ENCODE data around the gene DUOXA1.

DUOXA1 gene

DNA sequence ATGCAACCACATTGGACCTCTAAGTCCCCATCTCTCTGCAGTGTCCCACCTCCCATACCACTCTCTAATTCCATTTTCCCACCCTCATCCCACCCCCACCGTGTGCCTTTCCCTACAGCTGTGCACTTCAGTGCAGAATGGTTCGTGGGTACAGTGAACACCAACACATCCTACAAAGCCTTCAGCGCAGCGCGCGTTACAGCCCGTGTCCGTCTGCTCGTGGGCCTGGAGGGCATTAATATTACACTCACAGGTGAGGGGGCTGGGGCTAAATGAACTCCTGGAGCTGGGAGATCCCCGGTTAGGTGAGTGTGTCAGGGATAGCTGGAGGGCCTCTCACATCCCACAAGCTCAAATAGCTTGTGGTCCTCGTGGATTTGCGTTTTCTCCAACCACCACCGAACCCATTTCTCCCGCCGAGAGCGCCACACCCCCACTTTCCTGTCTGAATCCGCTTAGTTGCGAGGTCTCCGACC is 13.6 kb downstream of the DUOXA1 start:
- no peaks in the 10 kb centered on the region for H3K4me1 ChIP-seq (ENCODE audit: control insufficient read depth, insufficient read depth, low read length)
- H3K36me3 ChIP-seq (ENCODE audit: insufficient read depth, low read length): no peaks in the 10 kb centered on the region
- H3K27me3 ChIP-seq (ENCODE audit: control insufficient read depth, insufficient read depth, low read length): peaks cover 67% of the 10 kb centered on the region
- H3K9ac ChIP-seq (ENCODE audit: low read depth, low read length): no peak overlapping the region
- H3K4me2 ChIP-seq (ENCODE audit: low read length): no peak overlapping the region
- no peaks in the 10 kb centered on the region for H3K9me3 ChIP-seq (replicated peaks; ENCODE audit: low read length)
- no peak overlapping the region for H3K4me3 ChIP-seq (ENCODE audit: low read length)

DNA sequence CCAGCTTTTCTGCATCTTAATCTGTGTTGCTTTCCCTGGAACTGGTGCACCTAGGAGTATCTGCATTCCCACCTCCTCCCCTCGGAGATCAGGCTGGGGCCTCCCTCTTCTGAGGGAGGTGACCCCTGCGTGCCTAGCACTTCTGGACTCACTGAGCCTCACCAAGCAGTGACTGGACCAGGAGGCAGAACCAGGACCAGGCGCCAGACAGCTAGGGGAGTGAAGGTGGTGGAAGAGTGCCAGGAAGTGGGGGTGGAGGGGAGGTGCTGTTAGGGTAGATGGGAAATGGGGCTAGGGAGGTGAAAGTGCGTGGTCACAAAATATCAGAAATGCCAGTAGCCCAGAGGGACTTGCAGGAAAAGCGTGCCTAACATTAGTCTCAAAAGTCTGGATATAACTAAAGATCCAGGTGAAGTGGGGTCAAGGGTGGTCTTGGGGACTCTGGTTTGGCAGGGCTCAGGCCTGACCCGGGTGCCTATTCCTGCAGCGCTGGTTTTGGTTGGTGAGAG is 14.3 kb downstream of the DUOXA1 start:
- H3K27me3 ChIP-seq (ENCODE audit: control insufficient read depth, insufficient read depth, low read length): peaks cover 71% of the 10 kb centered on the region
- no peaks in the 10 kb centered on the region for H3K36me3 ChIP-seq (ENCODE audit: insufficient read depth, low read length)
- no peaks in the 10 kb centered on the region for H3K9me3 ChIP-seq (replicated peaks; ENCODE audit: low read length)
- no peak overlapping the region for H3K9ac ChIP-seq (ENCODE audit: low read depth, low read length)
- no peaks in the 10 kb centered on the region for H3K4me1 ChIP-seq (ENCODE audit: control insufficient read depth, insufficient read depth, low read length)
- H3K4me2 ChIP-seq (ENCODE audit: low read length): no peak overlapping the region
- no peak overlapping the region for H3K4me3 ChIP-seq (ENCODE audit: low read length)

DNA sequence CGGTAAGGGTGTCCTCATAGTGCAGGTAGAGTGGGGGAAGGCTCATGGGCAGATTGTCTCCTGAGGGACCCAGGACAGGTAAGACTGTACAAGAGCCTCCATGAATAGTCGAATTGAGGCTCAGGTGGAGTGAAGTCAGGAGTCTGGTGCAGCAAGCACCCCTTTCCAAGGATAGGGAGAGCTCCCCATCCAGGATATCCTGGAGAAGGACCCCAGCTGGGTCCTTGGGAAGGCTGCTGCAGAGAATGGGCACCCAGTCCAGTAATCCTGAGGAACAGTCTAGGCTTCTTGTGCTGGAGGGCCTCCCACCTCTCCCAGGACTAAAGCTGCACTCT is 15.0 kb downstream of the DUOXA1 start:
- no peak overlapping the region for H3K9ac ChIP-seq (ENCODE audit: low read depth, low read length)
- H3K4me1 ChIP-seq (ENCODE audit: control insufficient read depth, insufficient read depth, low read length): no peaks in the 10 kb centered on the region
- no peaks in the 10 kb centered on the region for H3K36me3 ChIP-seq (ENCODE audit: insufficient read depth, low read length)
- H3K27me3 ChIP-seq (ENCODE audit: control insufficient read depth, insufficient read depth, low read length): peaks cover 78% of the 10 kb centered on the region
- H3K9me3 ChIP-seq (replicated peaks; ENCODE audit: low read length): no peaks in the 10 kb centered on the region
- no peak overlapping the region for H3K4me2 ChIP-seq (ENCODE audit: low read length)
- H3K4me3 ChIP-seq (ENCODE audit: low read length): no peak overlapping the region

DNA sequence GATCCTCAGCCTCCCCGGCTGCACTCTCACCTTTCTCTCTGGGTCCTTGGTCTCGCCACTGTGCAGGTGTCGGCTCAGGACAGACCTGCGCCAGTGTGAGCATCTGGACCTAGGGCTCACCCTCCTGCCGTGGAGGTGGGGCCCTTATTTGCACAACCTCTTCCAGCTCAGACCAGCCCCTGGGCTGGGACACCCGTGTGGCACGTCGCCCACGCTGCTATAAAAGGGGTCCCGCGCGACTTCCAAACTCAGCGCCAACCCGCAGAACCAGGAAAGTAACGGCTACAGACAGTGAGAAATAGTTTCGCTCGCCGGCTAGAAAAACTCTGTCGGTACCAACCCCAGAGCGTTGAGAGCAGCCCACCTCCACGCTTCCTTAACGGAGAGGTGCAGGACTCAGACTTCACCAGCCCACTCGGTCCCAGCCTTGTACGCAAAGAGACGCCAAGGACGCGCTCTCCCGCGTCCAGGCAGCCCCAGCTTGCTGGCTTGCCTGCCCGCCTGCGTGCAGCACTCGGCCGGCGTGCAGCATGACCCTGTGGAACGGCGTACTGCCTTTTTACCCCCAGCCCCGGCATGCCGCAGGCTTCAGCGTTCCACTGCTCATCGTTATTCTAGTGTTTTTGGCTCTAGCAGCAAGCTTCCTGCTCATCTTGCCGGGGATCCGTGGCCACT is 15.5 kb downstream of the DUOXA1 start, which contains the start of the genes DUOX2 and DUOXA2:
TSS of gene DUOX2 (minus strand) at position 97 of the 675 bp plus-strand sequence. CDS start 761 bp downstream, outside the sequence.
TSS of gene DUOXA2 (plus strand) at position 251 of the 675 bp plus-strand sequence. CDS start at position 531, 280 bp downstream.
- Histone ChIP-seq H3K36me3 (ENCODE audit: insufficient read depth, low read length) (no peaks in the 10 kb centered on the region), H3K4me1 (ENCODE audit: control insufficient read depth, insufficient read depth, low read length) (no peaks in the 10 kb centered on the region), H3K27me3 (ENCODE audit: control insufficient read depth, insufficient read depth, low read length) (peaks cover 81% of the 10 kb centered on the region), H3K4me2 (ENCODE audit: low read length) (peak within 1 kb of the TSS; percentile 20), H3K4me3 (ENCODE audit: low read length) (no peak within 1 kb of the TSS), H3K9ac (ENCODE audit: low read depth, low read length) (no peak within 1 kb of the TSS), H3K9me3 (replicated peaks; ENCODE audit: low read length) (no peaks in the 10 kb centered on the region)

DNA sequence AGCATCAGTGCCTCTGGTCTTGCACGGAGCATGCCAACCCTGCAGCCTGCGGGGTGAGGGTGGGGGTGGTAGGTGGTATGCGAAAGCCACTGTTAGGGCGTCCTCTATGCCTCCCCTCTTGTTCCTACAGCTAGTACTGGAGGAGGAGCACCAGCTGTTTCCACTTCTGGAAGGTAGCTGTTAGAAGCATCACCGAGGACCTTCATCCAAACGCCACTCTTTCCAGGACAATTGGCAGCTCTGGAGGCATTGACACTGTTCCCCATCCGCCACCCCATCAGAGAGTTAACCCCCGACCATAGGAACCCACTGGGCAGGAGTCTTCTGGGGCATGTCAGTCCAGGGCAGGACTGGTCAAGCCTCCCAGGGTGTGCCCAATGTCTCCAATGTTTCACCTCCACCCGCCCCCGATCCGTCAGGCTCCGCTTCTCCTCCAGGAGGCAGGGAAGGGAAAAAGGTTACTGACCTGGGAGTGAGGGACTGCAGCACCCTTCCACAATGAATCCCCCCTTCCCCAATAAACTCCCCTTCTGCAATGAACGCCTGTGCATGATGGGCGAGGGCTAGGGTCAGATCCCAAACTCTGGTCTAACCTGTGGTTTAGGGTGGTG is 16.2 kb downstream of the DUOXA1 start:
- Histone ChIP-seq H3K4me1 (ENCODE audit: control insufficient read depth, insufficient read depth, low read length) (no peaks in the 10 kb centered on the region), H3K9me3 (replicated peaks; ENCODE audit: low read length) (no peaks in the 10 kb centered on the region), H3K36me3 (ENCODE audit: insufficient read depth, low read length) (no peaks in the 10 kb centered on the region), H3K4me3 (ENCODE audit: low read length) (no peak overlapping the region), H3K4me2 (ENCODE audit: low read length) (no peak overlapping the region), H3K27me3 (ENCODE audit: control insufficient read depth, insufficient read depth, low read length) (peaks cover 87% of the 10 kb centered on the region), H3K9ac (ENCODE audit: low read depth, low read length) (no peak overlapping the region)

DNA sequence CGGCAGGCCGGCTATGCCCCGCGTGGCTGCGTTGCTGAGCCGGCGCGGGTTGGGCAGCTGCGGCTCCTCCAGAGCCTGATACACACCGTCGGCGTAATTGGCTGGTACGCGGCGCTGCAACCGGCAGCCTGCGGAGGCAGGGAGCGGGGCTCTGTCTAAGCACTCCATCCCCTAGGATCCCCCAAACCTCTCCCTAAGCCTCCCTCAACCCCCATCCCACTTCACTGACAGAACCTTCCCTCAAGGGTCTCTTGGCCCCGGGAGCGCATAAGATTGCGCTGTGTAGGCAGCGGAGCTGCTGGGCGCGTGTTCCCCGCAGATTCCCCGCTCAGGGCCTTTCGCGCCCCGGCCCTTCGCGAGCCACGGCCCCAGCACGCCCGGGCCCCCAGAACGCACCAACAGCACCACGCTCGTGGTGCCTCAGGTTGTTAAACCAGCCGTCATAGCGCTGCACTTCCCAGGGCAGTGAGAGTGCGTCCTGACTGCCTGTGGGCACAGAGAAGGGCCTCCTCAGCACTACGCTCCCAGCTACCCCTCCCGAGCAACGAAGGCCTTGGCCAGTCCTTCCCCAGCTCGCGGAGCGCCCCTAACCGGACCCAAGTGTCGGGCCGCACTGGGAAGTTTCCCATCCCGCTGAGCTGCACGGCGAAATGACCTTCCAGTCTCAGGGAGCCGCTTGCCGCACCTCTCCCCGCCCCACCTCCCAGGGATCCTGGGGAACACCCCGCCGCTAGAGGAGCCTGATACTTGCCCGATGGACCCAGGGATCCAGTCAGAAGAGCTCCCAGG is 16.9 kb downstream of the DUOXA1 start:
- Histone ChIP-seq H3K36me3 (ENCODE audit: insufficient read depth, low read length) (no peaks in the 10 kb centered on the region), H3K4me1 (ENCODE audit: control insufficient read depth, insufficient read depth, low read length) (no peaks in the 10 kb centered on the region), H3K9ac (ENCODE audit: low read depth, low read length) (no peak overlapping the region), H3K4me2 (ENCODE audit: low read length) (no peak overlapping the region), H3K27me3 (ENCODE audit: control insufficient read depth, insufficient read depth, low read length) (peaks cover 91% of the 10 kb centered on the region), H3K9me3 (replicated peaks; ENCODE audit: low read length) (no peaks in the 10 kb centered on the region), H3K4me3 (ENCODE audit: low read length) (no peak overlapping the region)

DNA sequence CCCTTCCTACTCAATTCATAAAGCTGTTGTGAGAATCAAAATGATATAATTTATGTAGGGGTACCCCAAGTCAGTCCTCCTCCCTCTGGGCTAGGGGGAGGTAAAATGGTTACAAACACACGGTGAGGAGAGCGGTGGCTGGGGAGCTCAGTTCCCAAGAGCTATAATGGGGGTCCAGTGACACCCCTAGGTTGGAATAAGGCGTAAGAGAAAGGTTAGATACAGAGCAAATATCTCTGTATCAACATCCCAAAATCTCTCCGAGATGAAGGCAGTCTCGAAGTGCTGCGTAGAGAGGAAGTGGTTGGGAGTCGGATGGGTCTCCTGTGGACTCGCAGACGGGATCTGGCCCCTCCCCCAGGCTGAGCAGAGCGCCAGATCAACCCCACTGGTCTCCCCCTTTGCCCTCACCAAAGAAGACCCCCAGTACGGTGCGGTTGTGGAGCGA is 17.5 kb downstream of the DUOXA1 start:
- Histone ChIP-seq H3K4me2 (ENCODE audit: low read length) (no peak overlapping the region), H3K4me3 (ENCODE audit: low read length) (no peak overlapping the region), H3K36me3 (ENCODE audit: insufficient read depth, low read length) (no peaks in the 10 kb centered on the region), H3K4me1 (ENCODE audit: control insufficient read depth, insufficient read depth, low read length) (no peaks in the 10 kb centered on the region), H3K9me3 (replicated peaks; ENCODE audit: low read length) (no peaks in the 10 kb centered on the region), H3K27me3 (ENCODE audit: control insufficient read depth, insufficient read depth, low read length) (peaks cover 85% of the 10 kb centered on the region), H3K9ac (ENCODE audit: low read depth, low read length) (no peak overlapping the region)

DNA sequence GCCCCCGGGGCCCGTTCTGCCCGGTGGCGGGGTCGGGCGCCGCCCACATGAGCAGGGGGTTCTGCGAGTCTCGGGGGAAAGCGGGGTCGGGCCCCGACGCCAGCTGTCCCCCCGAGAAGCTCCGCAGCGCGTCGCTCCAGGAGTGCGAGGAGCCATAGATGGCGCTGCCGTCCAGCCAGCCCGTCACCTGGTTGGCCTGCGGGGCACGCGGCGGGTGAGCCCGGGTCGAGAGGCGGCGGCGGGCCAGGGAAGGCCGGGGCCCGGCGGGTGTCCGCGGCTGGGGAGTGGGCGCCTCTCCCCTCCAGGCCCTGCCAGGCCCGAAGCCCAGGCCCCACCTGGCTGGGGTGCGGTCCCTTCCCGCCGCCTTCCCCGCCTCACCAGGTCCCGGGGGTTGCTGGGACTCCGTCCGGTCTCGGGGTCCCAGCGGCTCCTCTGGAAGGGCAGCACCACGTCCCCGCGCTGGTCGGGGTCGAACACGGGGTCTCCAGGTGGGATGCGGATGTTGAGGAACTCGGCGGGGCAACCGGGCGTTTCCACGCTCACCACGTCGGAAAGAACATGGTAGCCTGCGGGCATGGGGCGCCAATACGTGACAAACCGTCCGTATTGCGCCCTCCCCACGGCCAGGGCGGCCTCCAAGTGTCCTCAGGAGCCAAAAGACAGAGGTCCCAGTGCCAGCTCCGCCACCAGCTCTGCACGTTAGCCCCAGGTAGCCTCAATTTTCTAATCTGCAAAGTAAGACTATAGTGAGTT is 18.1 kb downstream of the DUOXA1 start:
- Histone ChIP-seq H3K9ac (ENCODE audit: low read depth, low read length) (no peak overlapping the region), H3K4me2 (ENCODE audit: low read length) (no peak overlapping the region), H3K4me1 (ENCODE audit: control insufficient read depth, insufficient read depth, low read length) (no peaks in the 10 kb centered on the region), H3K27me3 (ENCODE audit: control insufficient read depth, insufficient read depth, low read length) (peaks cover 85% of the 10 kb centered on the region), H3K9me3 (replicated peaks; ENCODE audit: low read length) (no peaks in the 10 kb centered on the region), H3K4me3 (ENCODE audit: low read length) (no peak overlapping the region), H3K36me3 (ENCODE audit: insufficient read depth, low read length) (no peaks in the 10 kb centered on the region)

DNA sequence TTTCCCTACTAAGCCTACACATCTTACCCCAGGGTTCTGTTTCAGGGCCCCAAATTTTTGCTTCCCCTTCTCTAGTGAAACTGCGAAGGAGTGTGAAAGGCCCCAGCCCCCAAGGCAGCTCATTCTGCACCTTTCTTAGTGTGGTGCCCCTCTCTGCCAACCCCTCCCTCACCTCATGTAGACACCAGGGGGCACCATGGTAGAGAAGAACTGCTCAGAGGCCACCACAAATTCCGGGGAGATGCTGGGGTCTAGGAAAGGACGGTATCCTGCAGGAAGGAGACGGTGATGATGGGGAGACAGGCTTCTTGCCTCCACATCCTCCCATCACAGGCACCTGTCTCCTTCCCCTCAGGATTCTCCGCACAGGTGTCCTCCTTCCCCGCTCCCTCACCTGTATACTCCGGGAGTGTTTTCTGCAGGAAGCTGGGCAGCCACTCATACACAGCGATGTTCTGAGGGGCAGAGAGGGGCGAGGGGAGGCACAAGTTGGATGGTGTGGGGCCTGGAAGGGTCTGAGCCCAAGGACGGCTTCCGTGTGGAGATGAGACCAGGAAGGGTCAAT is 19.3 kb downstream of the DUOXA1 start:
- H3K9me3 ChIP-seq (replicated peaks; ENCODE audit: low read length): no peaks in the 10 kb centered on the region
- H3K9ac ChIP-seq (ENCODE audit: low read depth, low read length): no peak overlapping the region
- no peak overlapping the region for H3K4me3 ChIP-seq (ENCODE audit: low read length)
- no peak overlapping the region for H3K4me2 ChIP-seq (ENCODE audit: low read length)
- H3K4me1 ChIP-seq (ENCODE audit: control insufficient read depth, insufficient read depth, low read length): no peaks in the 10 kb centered on the region
- H3K36me3 ChIP-seq (ENCODE audit: insufficient read depth, low read length): no peaks in the 10 kb centered on the region
- H3K27me3 ChIP-seq (ENCODE audit: control insufficient read depth, insufficient read depth, low read length): peaks cover 85% of the 10 kb centered on the region

DNA sequence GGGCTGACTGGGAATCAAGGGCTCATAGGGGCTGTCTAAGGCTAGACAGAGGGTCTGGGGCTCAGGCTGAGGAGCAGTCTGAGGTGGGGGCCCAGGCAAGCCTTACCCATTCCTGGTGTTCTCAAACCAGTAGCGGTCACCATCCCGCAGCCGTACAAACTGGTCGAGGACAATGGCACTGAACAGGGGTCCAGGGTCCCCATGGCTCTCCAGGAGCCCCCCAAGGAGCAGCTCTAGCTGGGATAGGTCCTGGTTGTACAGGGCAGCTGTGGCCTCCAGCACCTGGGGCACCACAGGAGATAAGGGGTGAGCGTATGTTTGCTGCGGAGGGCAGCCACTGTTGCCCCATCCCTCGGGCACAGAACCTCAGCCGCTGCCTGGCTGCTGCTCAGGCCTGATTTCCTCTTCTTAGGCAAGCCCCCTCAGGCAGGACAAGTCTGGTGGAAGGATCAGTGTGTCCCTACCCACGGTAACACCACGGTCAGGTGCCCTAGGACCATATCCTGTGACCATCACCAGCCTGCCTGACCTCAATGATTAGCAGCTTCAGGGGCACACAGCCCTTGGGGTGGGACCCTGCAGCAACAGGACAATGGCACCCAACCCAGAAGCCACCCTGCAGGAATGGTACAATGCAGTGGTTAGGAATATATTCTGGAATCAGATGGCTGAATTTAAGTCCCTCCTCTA is 21.6 kb downstream of the DUOXA1 start:
- no peak overlapping the region for H3K4me2 ChIP-seq (ENCODE audit: low read length)

More for the DNA sequence above, 21.6 kb downstream of the DUOXA1 start:
- Histone ChIP-seq H3K36me3 (ENCODE audit: insufficient read depth, low read length) (no peaks in the 10 kb centered on the region), H3K4me1 (ENCODE audit: control insufficient read depth, insufficient read depth, low read length) (no peaks in the 10 kb centered on the region), H3K9me3 (replicated peaks; ENCODE audit: low read length) (no peaks in the 10 kb centered on the region), H3K4me3 (ENCODE audit: low read length) (no peak overlapping the region), H3K27me3 (ENCODE audit: control insufficient read depth, insufficient read depth, low read length) (peaks cover 73% of the 10 kb centered on the region), H3K9ac (ENCODE audit: low read depth, low read length) (no peak overlapping the region)
